ENCODE measurements around the gene SPATA31C1. TPM values are rescaled to one million over a fixed set of nuclear protein-coding genes. Genes with fewer than 3 reads are reported as not detected.
"Not testable (repeated sequence)": the region's sequence is repeated elsewhere in the genome, so short reads cannot be mapped to it uniquely, and the experiment has no call there.

SPATA31C1 gene
- total RNA-seq, result not detected in 2 replicates
- not detected in 2 replicates for polyA plus RNA-seq
- not detected in 2 replicates for polyA plus RNA-seq (2011; cell fraction: cytosol; rRNA removed)
- polyA plus RNA-seq (2011; cell fraction: nucleus; rRNA removed), result not detected in 2 replicates
- polyA plus RNA-seq (2012), result not detected in 2 replicates
- polyA minus RNA-seq, result not detected in 2 replicates
- polyA minus RNA-seq (2011; cell fraction: cytosol; rRNA and poly(A)+ RNA removed), result not detected
- not detected in 2 replicates for polyA minus RNA-seq (2011; cell fraction: nucleus; rRNA and poly(A)+ RNA removed)
- Bru-seq, nascent RNA, result not detected
- not detected for BruChase-seq, experiment 1, labeled RNA remaining after a 6-hour chase
- BruChase-seq, experiment 2, labeled RNA remaining after a 2-hour chase, result not detected
- long read RNA-seq, result 0 reads

- intact Hi-C loops (cut with micrococcal nuclease); POLR2A ChIA-PET; H3K9me1 ChIP-seq (replicated peaks; ENCODE audit: control insufficient read depth, extremely low read depth, insufficient read depth, low read length); dilution Hi-C loops (cut with MboI; ENCODE audit: extremely low pct_ligation_motif_present, low sequenced_read_pairs); H4K20me1 ChIP-seq (replicated peaks; ENCODE audit: control insufficient read depth, extremely low read depth, insufficient read depth, low read length); CTCF ChIA-PET; DNase-seq (ENCODE audit: low read depth, low spot score); H3K4me3 ChIP-seq (replicated peaks in 1 of 3; ENCODE audit: insufficient read depth in 1 of 3, low read depth in 1 of 3, low read length in 3 of 3); FAIRE-seq; H3K9me3 ChIP-seq (replicated peaks; ENCODE audit: control insufficient read depth, insufficient read depth, low read length); H2AFZ ChIP-seq (ENCODE audit: low read depth, low read length); H3K27ac ChIP-seq (ENCODE audit: insufficient read depth, low read depth, low read length); BruUV-seq (replicated peaks); H3K36me3 ChIP-seq (ENCODE audit: control insufficient read depth in 2 of 2, extremely low read depth in 1 of 2, insufficient read depth in 2 of 2, low read length in 2 of 2); H3K4me2 ChIP-seq (ENCODE audit: insufficient read depth, low read length); H3K27me3 ChIP-seq (ENCODE audit: control insufficient read depth in 2 of 2, insufficient read depth in 2 of 2, low read length in 2 of 2); H3K79me2 ChIP-seq (ENCODE audit: control insufficient read depth, insufficient read depth, low read length); H3K4me1 ChIP-seq (ENCODE audit: control insufficient read depth, extremely low read depth, insufficient read depth, low read length); H3K9ac ChIP-seq (replicated peaks; ENCODE audit: extremely low read depth, insufficient read depth, low read length): not testable (repeated sequence)
These were observed at the start of gene SPATA31C1 for GRCh38 chr9:87917662-87918061. TSS of gene SPATA31C1 (plus strand) at chr9:87917962.

- no peak overlapping the region for H3K4me3 ChIP-seq (replicated peaks in 1 of 3; ENCODE audit: insufficient read depth in 1 of 3, low read depth in 1 of 3, low read length in 3 of 3)
- no peaks in the 10 kb centered on the region for H3K4me1 ChIP-seq (ENCODE audit: control insufficient read depth, extremely low read depth, insufficient read depth, low read length)
- FAIRE-seq (no peak), DNase-seq (ENCODE audit: low read depth, low spot score) (no peak)
- H3K27me3 ChIP-seq (ENCODE audit: control insufficient read depth in 2 of 2, insufficient read depth in 2 of 2, low read length in 2 of 2), result no peaks in the 10 kb centered on the region
- H3K36me3 ChIP-seq (ENCODE audit: control insufficient read depth in 2 of 2, extremely low read depth in 1 of 2, insufficient read depth in 2 of 2, low read length in 2 of 2), result no peaks in the 10 kb centered on the region
- no peak overlapping the region for H2AFZ ChIP-seq (ENCODE audit: low read depth, low read length)
- no TSS peak for BruUV-seq (replicated peaks)
- intact Hi-C loops (cut with micrococcal nuclease) (no loop called here), dilution Hi-C loops (cut with MboI; ENCODE audit: extremely low pct_ligation_motif_present, low sequenced_read_pairs) (no loop called here)
- no peaks in the 10 kb centered on the region for H3K79me2 ChIP-seq (ENCODE audit: control insufficient read depth, insufficient read depth, low read length)
- CTCF ChIA-PET, result interaction anchor here (1.1 kb wide), 1 partner anchor 11 kb away, joined by 3 read pairs; no protein-coding TSS in a partner anchor
- H3K4me2 ChIP-seq (ENCODE audit: insufficient read depth, low read length), result no peak overlapping the region
- H3K27ac ChIP-seq (ENCODE audit: insufficient read depth, low read depth, low read length), result no peak overlapping the region
- no peaks in the 10 kb centered on the region for H4K20me1 ChIP-seq (replicated peaks; ENCODE audit: control insufficient read depth, extremely low read depth, insufficient read depth, low read length)
- POLR2A ChIA-PET, result no interaction called here
- TF ChIP-seq GATA2 (IDR thresholded peaks at IDR 0.05; ENCODE audit: insufficient read depth, insufficient read length, low read depth, low read length) (no peak), POLR2A (IDR thresholded peaks at IDR 0.05; ENCODE audit: low read depth, low read length) (no peak), CTCF (IDR thresholded peaks at IDR 0.05; ENCODE audit: extremely low read depth in 1 of 2, insufficient read depth in 1 of 2, low read depth in 1 of 2, low read length in 2 of 2) (no peak), MYC (IDR thresholded peaks at IDR 0.05; ENCODE audit: low read depth, low read length) (no peak), FOS (IDR thresholded peaks at IDR 0.05; ENCODE audit: borderline replicate concordance, insufficient read depth, low read length) (no peak), POLR2AphosphoS5 (IDR thresholded peaks at IDR 0.05; ENCODE audit: insufficient read depth, low read depth, low read length) (no peak), JUN (IDR thresholded peaks at IDR 0.05; ENCODE audit: borderline replicate concordance, insufficient read depth, insufficient read length, low read depth) (no peak), MAX (IDR thresholded peaks at IDR 0.05; ENCODE audit: insufficient read depth, insufficient read length) (no peak), EZH2 (IDR thresholded peaks at IDR 0.05; ENCODE audit: borderline replicate concordance, low read depth, low read length, severe bottlenecking) (no peak)
- no peaks in the 10 kb centered on the region for H3K9me3 ChIP-seq (replicated peaks; ENCODE audit: control insufficient read depth, insufficient read depth, low read length)
- H3K9ac ChIP-seq (replicated peaks; ENCODE audit: extremely low read depth, insufficient read depth, low read length), result no peak overlapping the region
- H3K9me1 ChIP-seq (replicated peaks; ENCODE audit: control insufficient read depth, extremely low read depth, insufficient read depth, low read length), result no peaks in the 10 kb centered on the region
These were observed 49.6 kb upstream of the SPATA31C1 start for GRCh38 chr9:87868175-87868574.
